Activated T-cell treated with anti-CD3 and anti-CD28 coated beads, Interleukin-2, amount 50 U/mL, for 72 hours (primary cell): ENCODE data around the gene CA5A. TPM values are rescaled to one million over a fixed set of nuclear protein-coding genes. Genes with fewer than 3 reads are reported as not detected.
"Not testable (repeated sequence)": the region's sequence is repeated elsewhere in the genome, so short reads cannot be mapped to it uniquely, and the experiment has no call there.

Source experiments
- ATAC-seq, 2 donors: fragments of 150-1000 bp; cut with Tn5 transposase; replicated peaks in 1 of 2; 2 replicates each; pipeline ENCODE4 v1.10.0; 2021; ENCODE audit warnings: moderate library complexity in 2 of 2, mild to moderate bottlenecking in 1 of 2
- DNase-seq, 2 donors: peaks; one replicate each; pipeline ENCODE4 v3.0.0; 2021 to 2022; ENCODE audit warnings: mixed read lengths in 1 of 2
- H3K27ac Mint-ChIP-seq: one replicate; pipeline ENCODE4 v1.8.0; 2022; ENCODE audit warnings: mild to moderate bottlenecking, moderate library complexity, mixed read lengths
- H3K27me3 Mint-ChIP-seq: one replicate; pipeline ENCODE4 v1.8.0; 2022; ENCODE audit warnings: low read depth, mixed read lengths
- H3K36me3 Mint-ChIP-seq, 2 donors: one replicate each; pipeline ENCODE4 v1.8.0; 2022; ENCODE audit warnings: mixed read lengths in 2 of 2, mild to moderate bottlenecking in 1 of 2; ENCODE audit not compliant: insufficient read depth in 2 of 2
- H3K4me1 Mint-ChIP-seq: one replicate; pipeline ENCODE4 v1.8.0; 2022; ENCODE audit warnings: low read depth, mixed read lengths
- H3K4me3 Mint-ChIP-seq, 2 donors: one replicate each; pipeline ENCODE4 v1.8.0; 2022; ENCODE audit warnings: mild to moderate bottlenecking in 2 of 2, mixed read lengths in 2 of 2, moderate library complexity in 2 of 2
- H3K9me3 Mint-ChIP-seq, 2 donors: one replicate each; pipeline ENCODE4 v1.8.0; 2022; ENCODE audit warnings: mixed read lengths in 2 of 2
- total RNA-seq, 2 donors: library from RNA; stranded (reverse); gene quantifications; one replicate each; pipeline ENCODE4 v1.2.3, GENCODE V29; 2022

CA5A gene
- total RNA-seq, 2 donors from 2014 or later: 0.22 TPM; not detected in 1

GRCh38 chr16:87881324-87882200 lies 54.8 kb downstream of the CA5A start:
- DNase-seq: no peak
- ATAC-seq: no peak
- Mint-ChIP-seq H3K9me3 (peaks cover 0 to 5% of the 10 kb centered on the region in 2 donors), H3K36me3 (no peaks in the 10 kb centered on the region), H3K4me3 (no peak overlapping the region), H3K4me1 (peaks cover 34% of the 10 kb centered on the region), H3K27ac (no peak overlapping the region), H3K27me3 (peaks cover 7% of the 10 kb centered on the region)

DNA sequence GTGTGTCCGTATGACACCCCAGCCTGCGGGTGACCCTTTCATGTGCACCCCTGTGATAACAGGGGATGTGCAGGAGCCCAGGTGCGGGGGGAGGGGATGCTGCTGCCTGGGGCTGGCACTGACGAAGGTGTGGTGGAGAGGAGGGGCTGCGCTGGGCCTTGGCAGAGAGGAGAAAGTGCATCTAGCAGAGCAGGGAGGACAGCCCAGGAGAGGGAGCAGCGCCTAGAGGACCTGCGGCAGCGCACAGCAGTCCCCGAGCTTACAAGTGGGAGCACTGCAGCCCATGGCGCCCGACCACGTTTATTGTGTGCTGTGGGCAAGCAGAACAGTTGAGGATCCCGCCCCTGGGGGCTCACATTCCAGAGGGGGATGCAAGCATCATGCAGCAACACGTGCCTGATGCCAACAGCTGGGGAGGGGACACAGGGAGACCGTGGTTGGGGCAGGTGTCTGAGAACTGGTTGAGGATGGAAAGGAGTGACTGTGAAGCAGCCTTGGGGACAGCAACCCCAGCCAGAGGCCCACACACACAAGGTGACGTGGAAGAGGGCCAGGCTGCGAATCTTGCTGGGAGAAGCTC lies 56.1 kb downstream of the CA5A start:
- Mint-ChIP-seq H3K4me1 (peaks cover 48% of the 10 kb centered on the region), H3K27ac (no peak overlapping the region), H3K4me3 (no peak overlapping the region), H3K36me3 (no peaks in the 10 kb centered on the region), H3K27me3 (peaks cover 7% of the 10 kb centered on the region), H3K9me3 (peaks cover 0 to 5% of the 10 kb centered on the region in 2 donors)
- no peak for ATAC-seq
- DNase-seq: no peak

DNA sequence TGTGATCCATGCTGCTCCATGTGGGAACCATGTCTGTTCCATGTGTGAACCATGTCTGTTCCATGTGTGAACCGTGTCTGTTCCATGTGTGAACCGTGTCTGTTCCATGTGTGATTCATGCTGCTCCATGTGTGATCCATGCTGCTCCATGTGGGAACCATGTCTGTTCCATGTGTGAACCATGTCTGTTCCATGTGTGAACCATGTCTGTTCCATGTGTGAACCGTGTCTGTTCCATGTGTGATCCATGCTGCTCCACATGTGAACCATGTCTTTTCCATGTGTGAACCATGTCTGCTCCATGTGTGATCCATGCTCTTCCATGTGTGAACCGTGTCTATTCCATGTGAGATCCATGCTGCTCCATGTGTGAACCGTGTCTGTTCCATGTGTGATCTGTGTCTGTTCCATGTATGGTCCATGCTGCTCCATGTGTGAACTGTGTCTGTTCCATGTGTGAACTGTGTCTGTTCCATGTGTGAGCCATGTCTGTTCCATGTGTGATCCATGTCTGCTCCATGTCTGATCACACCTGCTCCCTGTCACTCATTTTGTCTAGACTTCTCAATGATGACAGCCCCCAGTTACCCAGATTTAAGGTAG lies 56.8 kb downstream of the CA5A start:
- peaks cover 55% of the 10 kb centered on the region for H3K4me1 Mint-ChIP-seq
- H3K27me3 Mint-ChIP-seq, ATAC-seq, H3K9me3 Mint-ChIP-seq, H3K36me3 Mint-ChIP-seq, H3K4me3 Mint-ChIP-seq, H3K27ac Mint-ChIP-seq, DNase-seq: not testable (repeated sequence)

GRCh38 chr16:87878704-87879103 lies 57.6 kb downstream of the CA5A start:
- DNase-seq: no peak
- Mint-ChIP-seq H3K27ac (no peak overlapping the region), H3K4me3 (no peak overlapping the region), H3K9me3 (peaks cover 0 to 5% of the 10 kb centered on the region in 2 donors), H3K4me1 (peaks cover 59% of the 10 kb centered on the region), H3K27me3 (peaks cover 7% of the 10 kb centered on the region), H3K36me3 (no peaks in the 10 kb centered on the region)
- ATAC-seq: no peak

GRCh38 chr16:87877942-87878507 lies 58.3 kb downstream of the CA5A start:
- H3K4me1 Mint-ChIP-seq: peaks cover 66% of the 10 kb centered on the region
- peaks cover 0 to 5% of the 10 kb centered on the region in 2 donors for H3K9me3 Mint-ChIP-seq
- H3K27me3 Mint-ChIP-seq: peaks cover 7% of the 10 kb centered on the region
- DNase-seq (peak; percentile 41 to 50), ATAC-seq (peak in 1 of 2 donors; percentile 18)
- H3K36me3 Mint-ChIP-seq: no peaks in the 10 kb centered on the region
- no peak overlapping the region for H3K4me3 Mint-ChIP-seq
- H3K27ac Mint-ChIP-seq: peak overlapping the region; percentile 39

GRCh38 chr16:87874639-87875427 lies 61.5 kb downstream of the CA5A start:
- peak; percentile 80 to 81 for ATAC-seq
- Mint-ChIP-seq H3K27me3 (no peaks in the 10 kb centered on the region), H3K4me1 (peaks cover 88% of the 10 kb centered on the region), H3K36me3 (no peaks in the 10 kb centered on the region), H3K4me3 (peak overlapping the region; percentile 69 to 85), H3K27ac (peak overlapping the region; percentile 98), H3K9me3 (peaks cover 0 to 5% of the 10 kb centered on the region in 2 donors)
- DNase-seq: peak; percentile 85 to 88

GRCh38 chr16:87870418-87871291 lies 65.7 kb downstream of the CA5A start:
- Mint-ChIP-seq H3K27ac (peak overlapping the region; percentile 66), H3K4me1 (peaks cover 71% of the 10 kb centered on the region), H3K4me3 (peak overlapping the region; percentile 59 to 62), H3K36me3 (peaks cover 25 to 31% of the 10 kb centered on the region in 2 donors)
- not testable (repeated sequence) for DNase-seq, H3K27me3 Mint-ChIP-seq, H3K9me3 Mint-ChIP-seq, ATAC-seq

GRCh38 chr16:87869879-87870417 lies 66.4 kb downstream of the CA5A start:
- not testable (repeated sequence) for H3K9me3 Mint-ChIP-seq, H3K27me3 Mint-ChIP-seq, ATAC-seq, DNase-seq
- H3K27ac Mint-ChIP-seq: peak overlapping the region; percentile 46
- H3K4me3 Mint-ChIP-seq: peak overlapping the region; percentile 59 to 62
- peaks cover 71% of the 10 kb centered on the region for H3K4me1 Mint-ChIP-seq
- H3K36me3 Mint-ChIP-seq: peaks cover 28 to 35% of the 10 kb centered on the region in 2 donors

DNA sequence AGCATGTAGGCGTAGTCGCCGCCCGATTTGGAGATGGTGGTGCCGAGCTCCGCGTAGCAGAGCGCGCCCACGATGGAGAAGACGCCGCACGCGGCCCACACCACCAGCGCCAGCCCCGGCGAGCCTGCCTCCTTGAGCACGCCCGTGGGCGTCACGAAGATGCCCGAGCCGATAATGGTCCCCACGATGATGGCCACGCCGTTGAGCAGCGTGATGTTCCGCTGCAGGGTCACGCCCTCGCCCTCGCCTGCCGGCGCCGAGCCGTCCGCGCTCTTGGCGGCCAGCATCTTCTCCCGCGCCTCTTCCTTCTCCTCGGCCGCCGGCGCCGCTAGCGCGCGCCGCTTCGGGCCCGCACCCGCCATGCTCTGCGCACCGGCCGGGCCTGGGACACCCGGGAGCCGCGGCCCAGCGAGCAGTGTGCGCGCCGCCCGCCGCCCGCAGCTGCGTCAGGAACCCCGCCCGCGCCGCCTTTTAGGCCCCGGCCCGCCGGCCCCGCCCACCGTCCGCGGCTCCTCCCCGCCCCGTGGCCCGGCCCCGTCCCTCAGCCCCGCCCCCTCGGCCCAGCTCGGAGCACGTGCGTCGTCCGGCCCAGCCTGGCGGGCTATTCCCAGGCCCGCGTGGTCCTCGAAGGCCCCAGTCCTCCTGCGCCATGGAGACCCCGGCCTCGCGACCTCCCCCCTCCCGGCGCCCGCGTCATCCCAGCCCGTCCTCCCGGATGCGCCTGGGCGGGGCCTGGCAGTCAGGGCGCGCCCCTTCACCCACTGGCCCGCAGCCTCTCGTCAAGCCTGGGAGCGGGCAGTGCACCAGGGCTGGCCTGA lies 67.1 kb downstream of the CA5A start, which contains the start of gene SLC7A5:
Gene SLC7A5 (minus strand): TSS at position 447 of the 818 bp plus-strand sequence. CDS start 85 bp downstream, at position 362.
- Mint-ChIP-seq H3K27ac (peak within 1 kb of the TSS; percentile 100), H3K4me3 (peak within 1 kb of the TSS; percentile 98 to 100), H3K4me1 (peaks cover 71% of the 10 kb centered on the region), H3K36me3 (peaks cover 32 to 42% of the 10 kb centered on the region in 2 donors)
- H3K9me3 Mint-ChIP-seq, H3K27me3 Mint-ChIP-seq: not testable (repeated sequence)
- ATAC-seq: peak; percentile 57 to 60
- peak; percentile 92 to 96 for DNase-seq

GRCh38 chr16:87868254-87869029 lies 67.9 kb downstream of the CA5A start:
- Mint-ChIP-seq H3K4me3 (peak overlapping the region; percentile 98 to 100), H3K4me1 (peaks cover 70% of the 10 kb centered on the region), H3K27ac (peak overlapping the region; percentile 100), H3K36me3 (peaks cover 35 to 44% of the 10 kb centered on the region in 2 donors)
- not testable (repeated sequence) for H3K27me3 Mint-ChIP-seq, H3K9me3 Mint-ChIP-seq
- ATAC-seq (peak; percentile 55 to 61), DNase-seq (peak; percentile 78 to 81)
